KBM-7 (cell line): ENCODE data around the gene C2CD2.
"Not testable (repeated sequence)": the region's sequence is repeated elsewhere in the genome, so short reads cannot be mapped to it uniquely, and the experiment has no call there.

Source experiments
- DNase-seq: peaks from one replicate; pipeline ENCODE4 v3.0.0-alpha.2; 2015
- in situ Hi-C: fragments of 300-500 bp; cut with MboI; formaldehyde crosslinking; loops from 2 replicates; pipeline ENCODE4 v1.14.3; 2020; ENCODE audit warnings: low sequenced_read_pairs, low pct_unique_long_range_greater_than_20kb, mixed read lengths

Gene C2CD2

DNA sequence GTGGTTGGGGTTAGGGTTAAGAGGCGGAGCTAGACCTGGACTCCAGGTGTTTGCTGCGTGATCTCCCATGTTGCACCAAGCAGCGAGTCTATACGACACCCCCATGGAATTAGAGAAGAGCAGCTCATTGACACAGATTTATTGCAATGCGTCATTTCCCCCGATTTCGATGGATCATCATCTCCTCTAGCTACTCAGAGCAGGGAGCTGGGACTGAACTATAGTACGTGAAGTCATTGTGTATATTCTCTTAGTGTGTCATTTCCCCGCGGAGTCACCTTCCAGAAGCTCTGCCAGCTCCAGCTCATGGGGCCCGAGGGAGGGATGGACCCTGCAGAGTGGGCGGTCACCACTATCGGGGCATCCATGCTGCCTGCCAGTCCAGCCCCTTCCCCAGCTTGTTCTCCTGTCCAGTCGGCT lies 7.5 kb upstream of the C2CD2 start:
- in situ Hi-C loops: no loop called here
- DNase-seq: no peak

DNA sequence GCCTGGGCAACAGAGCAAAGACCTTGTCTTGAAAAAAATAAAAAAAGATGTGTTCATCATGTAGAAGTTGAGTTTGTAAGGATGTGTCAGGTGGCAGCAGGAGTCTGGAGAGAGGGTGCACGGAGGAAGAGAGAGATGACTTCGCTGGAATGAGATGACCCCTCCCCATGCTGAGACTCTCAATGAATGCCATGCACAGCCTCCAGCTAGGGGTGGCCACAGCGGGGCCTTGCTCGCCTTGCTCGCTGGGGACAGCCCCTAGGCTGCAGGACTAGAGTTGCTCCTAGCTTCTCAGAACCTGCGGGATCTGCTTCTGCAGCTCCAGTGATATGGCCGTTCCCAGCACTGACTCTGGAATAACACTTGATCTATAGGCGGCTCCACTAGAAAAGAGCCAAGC lies 6.6 kb upstream of the C2CD2 start:
- DNase-seq: no peak
- in situ Hi-C loops: no loop called here

DNA sequence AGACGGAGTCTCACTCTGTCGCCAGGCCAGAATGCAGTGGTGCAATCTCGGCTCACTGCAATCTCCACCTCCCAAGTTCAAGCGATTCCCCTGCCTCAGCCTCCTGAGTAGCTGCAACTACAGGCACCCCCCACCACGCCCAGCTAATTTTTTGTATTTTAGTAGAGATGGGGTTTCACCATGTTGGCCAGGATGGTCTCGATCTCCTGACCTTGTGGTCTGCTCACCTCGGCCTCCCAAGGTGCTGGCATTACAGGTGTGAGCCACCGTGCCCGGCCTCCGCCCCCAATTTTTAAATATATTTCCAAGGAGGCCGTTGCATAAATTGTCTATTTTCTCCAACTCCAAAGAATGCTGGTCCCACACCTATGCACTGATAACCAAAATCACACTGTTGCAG lies 5.9 kb upstream of the C2CD2 start:
- in situ Hi-C loops, DNase-seq: not testable (repeated sequence)

DNA sequence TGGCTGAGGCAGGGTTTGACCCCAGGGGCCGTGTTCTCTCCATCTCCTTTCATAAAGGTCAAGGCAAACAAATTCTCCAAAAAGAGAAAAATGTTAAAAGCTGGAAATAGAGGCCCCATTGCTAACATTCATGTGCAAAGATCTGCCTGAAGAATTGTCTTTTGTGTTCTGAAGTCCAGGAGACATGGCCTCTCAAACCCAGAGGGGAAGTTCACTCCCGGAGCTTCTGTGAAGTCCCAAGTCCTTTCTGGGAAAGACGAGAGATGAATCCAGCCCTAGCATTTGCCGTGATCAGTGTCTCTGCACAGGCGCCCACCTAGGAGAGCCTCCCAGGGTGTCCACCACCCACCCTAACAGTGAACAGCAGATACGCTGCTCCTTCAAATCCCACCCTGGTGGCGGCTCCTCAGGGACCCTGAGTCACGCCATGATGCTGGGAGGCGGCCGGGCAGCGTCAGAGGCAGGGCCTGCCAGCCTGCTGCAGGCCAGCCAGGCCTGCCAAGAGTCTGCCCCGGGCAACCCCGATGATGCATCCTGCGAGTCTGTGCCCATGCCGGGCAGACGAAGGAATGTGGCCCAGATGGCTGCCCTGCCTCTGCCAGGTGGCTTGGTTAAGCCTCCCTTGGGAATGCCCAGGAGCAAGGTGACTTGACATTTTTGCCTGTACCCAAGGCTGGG lies 5.2 kb upstream of the C2CD2 start:
- DNase-seq: no peak
- in situ Hi-C loops: no loop called here

DNA sequence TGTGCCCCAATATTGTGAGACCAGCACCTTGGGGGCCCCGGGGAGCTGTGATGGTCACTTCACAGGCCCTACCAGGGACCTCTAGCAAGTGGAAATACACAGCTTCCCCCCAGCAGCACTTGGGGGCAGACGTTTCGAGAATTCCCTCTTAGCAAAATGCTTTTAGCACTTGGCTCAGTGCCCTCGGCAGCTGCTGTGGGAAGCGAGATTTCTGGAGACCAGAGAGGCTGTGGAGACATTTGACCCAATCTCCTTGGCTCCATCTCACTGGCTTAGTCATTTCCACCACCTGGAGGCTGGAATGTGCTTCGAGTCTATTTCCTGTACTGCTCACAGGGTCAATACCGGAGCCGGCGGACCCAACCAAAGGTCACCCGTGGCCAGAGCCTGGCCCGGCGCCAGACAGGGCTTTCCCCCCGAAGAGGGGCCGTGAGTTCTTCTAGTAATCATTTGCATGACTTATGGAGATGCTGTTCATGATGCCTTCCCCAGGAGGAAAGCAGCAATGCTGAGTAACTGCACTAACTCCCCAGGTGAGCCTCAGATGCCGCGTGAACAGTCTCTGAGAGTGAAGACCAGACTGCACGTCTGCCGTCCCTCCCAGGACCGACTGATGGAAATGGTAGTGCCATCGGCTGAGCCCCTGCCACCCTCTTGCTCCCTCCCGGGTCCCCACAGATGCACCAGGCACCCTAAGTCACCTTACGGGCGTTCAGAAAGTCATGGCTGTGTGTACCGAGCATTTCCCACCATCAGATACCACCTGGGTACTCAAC lies 4.4 kb upstream of the C2CD2 start:
- in situ Hi-C loops: no loop called here
- DNase-seq: no peak

GRCh38 chr21:41956926-41957729 lies 3.3 kb upstream of the C2CD2 start:
- in situ Hi-C loops: no loop called here
- DNase-seq: peak; percentile 31

GRCh38 chr21:41955516-41955915 lies 1.7 kb upstream of the C2CD2 start:
- DNase-seq: no peak
- in situ Hi-C loops: no loop called here

- in situ Hi-C loops: no loop called here
- no peak for DNase-seq
Measured at GRCh38 chr21:41954654-41955499, 1.1 kb upstream of the C2CD2 start.

- in situ Hi-C loops: no loop called here
- no peak for DNase-seq
Measured at GRCh38 chr21:41953249-41953830, 478 bp downstream of the C2CD2 start.

DNA sequence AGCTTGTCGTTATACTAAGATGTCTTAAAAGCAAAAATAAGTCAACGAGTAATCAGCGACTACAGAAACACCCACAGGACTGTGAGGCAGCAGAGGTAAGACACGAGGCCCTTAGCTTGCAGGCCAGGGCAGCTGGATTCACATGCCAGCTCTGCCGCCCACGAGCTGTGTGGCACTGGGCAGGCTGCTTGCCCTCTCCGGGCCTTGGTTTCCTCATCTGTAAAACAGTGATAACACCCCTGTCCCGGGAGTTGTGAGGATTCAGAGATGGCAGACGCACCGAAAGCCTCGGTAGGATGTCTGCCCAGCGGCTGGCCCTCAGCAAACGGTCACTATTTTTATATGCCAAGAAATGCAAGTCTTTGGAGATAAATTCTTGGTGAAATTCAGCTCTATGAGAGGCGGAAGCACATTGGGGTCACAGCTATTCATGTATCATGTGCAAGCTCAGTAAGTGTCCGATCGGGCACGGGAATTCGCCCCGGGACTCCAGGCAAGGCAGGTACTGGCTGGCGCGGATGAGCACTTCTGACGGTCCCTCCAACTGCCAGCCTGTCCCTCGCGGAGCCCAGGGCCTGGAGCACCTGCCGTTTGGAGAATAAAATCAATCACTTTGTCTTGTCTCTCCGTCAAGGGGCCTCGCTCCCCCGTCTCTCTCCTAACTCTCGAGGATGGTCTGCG lies 1.1 kb downstream of the C2CD2 start:
- in situ Hi-C loops: no loop called here
- DNase-seq: peak; percentile 22

DNA sequence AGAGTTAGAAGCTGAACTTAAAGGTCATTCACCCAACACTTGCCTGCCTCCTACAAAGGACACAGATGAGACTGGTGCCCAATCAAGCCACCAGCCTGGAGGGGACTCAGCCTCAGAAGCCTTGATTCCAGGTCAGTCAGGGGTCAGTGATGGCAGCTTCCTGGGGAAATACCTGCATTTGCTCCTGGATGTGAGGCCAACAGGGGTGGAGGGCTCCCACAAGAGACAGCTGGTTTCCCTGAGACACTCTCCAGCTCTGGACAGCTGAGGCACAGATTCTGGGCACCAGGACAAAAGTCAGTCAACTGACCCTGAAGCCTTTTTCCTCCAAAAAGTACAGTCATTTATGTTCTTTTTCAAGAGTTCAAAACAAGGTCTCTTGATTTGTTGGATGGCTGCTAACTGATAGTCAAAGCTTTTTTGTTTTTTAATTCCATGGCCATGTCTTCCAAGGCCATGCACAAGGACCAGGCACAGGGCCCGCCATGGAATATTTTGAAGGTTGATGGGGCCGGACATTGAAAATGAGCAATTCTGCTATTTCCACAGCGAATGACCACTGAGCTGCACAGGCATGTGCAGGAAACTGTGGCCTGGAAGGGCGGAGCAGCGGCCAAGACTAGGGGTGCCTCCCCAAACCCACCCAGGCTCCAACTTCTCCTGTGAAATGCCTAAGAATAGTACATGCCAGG lies 1.8 kb downstream of the C2CD2 start:
- DNase-seq: no peak
- in situ Hi-C loops: no loop called here

DNA sequence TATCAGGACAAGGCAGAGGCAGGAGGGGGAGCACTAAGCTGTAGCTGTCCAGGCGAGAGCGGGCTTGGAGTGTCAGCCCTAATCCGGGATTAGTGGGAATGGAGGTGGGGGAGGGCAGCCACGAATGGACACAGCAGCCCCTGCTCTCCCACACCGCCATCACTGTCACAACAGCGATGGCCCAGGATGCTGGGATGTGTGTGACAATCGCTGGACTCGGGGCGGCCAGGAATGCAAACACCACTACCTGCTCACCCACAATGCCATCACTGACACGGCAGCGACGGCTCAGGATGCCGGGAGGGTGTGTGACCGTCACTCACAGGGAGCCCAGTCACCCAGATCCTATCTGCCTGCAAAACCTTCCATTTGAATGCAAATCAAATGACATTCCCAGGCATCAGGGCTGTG lies 2.9 kb downstream of the C2CD2 start:
- in situ Hi-C loops: no loop called here
- DNase-seq: no peak

DNA sequence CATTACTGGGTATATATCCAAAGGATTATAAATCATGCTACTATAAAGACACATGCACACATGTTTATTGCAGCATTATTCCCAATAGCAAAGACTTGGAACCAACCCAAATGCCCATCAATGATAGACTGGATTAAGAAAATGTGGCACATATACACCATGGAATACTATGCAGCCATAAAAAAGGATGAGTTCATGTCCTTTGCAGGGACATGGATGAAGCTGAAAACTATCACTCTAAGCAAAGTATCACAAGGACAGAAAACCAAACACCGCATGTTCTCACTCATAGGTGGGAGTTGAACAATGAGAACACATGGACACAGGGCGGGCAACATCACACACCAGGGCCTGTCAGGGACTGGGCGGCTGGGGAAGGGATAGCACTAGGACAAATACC lies 4.2 kb downstream of the C2CD2 start:
- in situ Hi-C loops: not testable (repeated sequence)

DNA sequence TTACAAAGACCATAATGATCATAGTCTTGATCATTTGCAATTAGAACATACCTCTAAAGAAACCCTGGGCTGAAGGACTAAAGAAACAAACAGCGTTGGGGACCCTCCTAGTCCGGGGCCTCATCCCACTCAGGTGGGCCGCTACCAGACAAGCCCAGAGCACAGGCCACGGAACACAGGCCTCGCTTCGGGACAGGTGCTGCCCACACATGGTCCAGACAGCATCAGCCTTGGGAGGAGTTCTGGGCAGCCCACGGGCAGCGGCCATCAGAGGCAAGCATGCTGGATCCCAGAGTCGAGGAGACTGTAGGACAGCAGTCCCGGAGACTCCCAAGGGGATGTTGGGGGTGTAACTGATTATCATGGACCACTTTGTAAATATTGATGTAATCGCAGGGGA lies 4.9 kb downstream of the C2CD2 start:
- DNase-seq: no peak
- in situ Hi-C loops: no loop called here

More for the DNA sequence above, 4.2 kb downstream of the C2CD2 start:
- DNase-seq: not testable (repeated sequence)

DNA sequence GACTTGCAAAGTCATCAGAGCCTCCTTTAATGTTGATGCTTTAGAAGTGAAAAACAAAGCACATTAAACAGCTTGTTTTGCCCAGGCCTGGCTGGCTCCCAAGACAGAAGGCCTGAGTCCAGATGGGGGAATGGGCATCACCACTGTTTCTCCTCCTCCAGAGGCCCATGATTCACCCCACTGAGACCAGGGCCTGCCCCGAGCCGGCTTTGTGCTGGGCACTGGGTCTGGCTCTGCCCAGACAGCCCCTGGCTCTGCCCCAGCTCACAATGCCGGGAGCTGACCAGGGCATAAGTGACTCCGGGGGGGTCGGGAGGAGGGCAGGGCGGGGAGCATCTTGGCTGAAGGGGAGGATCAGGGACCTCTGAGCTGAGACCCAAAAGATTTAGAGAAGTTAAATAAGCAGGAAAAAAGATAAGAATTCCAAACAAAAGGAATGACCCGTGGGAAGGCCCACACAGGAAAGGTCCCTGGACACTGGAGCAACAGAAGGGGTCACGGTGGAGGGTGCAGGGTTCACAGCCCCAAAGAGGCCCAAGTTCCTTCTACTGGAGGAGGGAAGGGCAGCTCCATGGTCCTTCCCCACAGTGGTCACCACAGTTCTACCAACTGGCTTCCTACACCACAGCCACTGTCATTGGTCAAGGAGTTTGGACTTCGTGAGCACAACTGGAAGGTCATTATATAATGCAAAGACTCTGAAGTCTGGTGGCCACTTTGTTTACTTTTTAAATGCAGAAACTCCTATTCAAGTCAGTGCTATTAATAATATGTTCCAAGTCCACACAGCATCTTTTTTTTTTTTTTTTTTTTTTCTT lies 5.5 kb downstream of the C2CD2 start:
- in situ Hi-C loops: no loop called here
- no peak for DNase-seq

GRCh38 chr21:41945982-41946381 lies 7.8 kb downstream of the C2CD2 start:
- in situ Hi-C loops: no loop called here
- no peak for DNase-seq

DNA sequence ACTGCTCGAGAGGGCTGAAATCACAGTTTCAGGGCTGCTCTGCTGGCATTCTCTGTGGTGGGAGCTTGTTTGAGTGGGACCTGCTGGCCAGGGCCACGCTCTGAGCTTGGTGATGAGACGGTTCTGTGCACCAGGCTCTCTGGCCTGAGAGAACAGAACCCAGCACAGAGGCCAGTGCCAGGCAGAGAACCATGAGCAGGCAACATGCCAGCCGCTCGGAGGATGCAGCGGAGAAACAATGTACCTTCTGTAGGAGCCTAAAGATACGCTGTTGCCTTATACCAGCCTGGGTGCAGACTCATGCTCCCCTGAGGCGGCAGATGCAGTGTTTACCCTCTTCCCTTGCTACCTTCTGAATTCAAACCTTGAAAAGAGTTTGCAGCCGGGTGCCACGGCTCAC lies 10.0 kb downstream of the C2CD2 start:
- in situ Hi-C loops: no loop called here
- DNase-seq: no peak
